GM12891 (cell line): Measurements from ENCODE around the gene SLCO4C1.
A peak's percentile ranks its signal among the peaks of the same experiment; 100 is the strongest.

Experiments
- DNase-seq: peaks from one replicate; pipeline ENCODE4 v3.0.0; 2011; ENCODE audit warnings: low spot score; ENCODE audit not compliant: insufficient read length
- FAIRE-seq: peaks from 2 replicates; lab custom pipeline; 2011; peaks lifted over from hg19 to GRCh38; lab: Jason Lieb, UNC
- PAX5 ChIP-seq: IDR thresholded peaks from 2 replicates; pipeline ENCODE4 v1.6.1; 2011; ENCODE audit warnings: low read length, moderate library complexity, mild to moderate bottlenecking; ENCODE audit not compliant: insufficient read depth, severe bottlenecking
- POLR2A ChIP-seq: IDR thresholded peaks from 2 replicates; pipeline ENCODE4 v1.6.1; 2011; ENCODE audit warnings: low read depth, low read length, control low read depth
- POLR2AphosphoS5 ChIP-seq: IDR thresholded peaks from 2 replicates; pipeline ENCODE4 v1.6.1; 2011; ENCODE audit warnings: low read depth, low read length, control low read depth
- POU2F2 ChIP-seq: IDR thresholded peaks from 2 replicates; pipeline ENCODE4 v1.6.1; 2011; ENCODE audit warnings: low read depth, mild to moderate bottlenecking, control low read depth, low read length, moderate library complexity
- SPI1 ChIP-seq: IDR thresholded peaks from 2 replicates; pipeline ENCODE4 v1.6.1; 2011; ENCODE audit warnings: low read depth, low read length, control low read depth
- TAF1 ChIP-seq: IDR thresholded peaks from 2 replicates; pipeline ENCODE4 v1.6.1; 2011; ENCODE audit warnings: low read depth, low read length, control low read depth

The SLCO4C1 gene

DNA sequence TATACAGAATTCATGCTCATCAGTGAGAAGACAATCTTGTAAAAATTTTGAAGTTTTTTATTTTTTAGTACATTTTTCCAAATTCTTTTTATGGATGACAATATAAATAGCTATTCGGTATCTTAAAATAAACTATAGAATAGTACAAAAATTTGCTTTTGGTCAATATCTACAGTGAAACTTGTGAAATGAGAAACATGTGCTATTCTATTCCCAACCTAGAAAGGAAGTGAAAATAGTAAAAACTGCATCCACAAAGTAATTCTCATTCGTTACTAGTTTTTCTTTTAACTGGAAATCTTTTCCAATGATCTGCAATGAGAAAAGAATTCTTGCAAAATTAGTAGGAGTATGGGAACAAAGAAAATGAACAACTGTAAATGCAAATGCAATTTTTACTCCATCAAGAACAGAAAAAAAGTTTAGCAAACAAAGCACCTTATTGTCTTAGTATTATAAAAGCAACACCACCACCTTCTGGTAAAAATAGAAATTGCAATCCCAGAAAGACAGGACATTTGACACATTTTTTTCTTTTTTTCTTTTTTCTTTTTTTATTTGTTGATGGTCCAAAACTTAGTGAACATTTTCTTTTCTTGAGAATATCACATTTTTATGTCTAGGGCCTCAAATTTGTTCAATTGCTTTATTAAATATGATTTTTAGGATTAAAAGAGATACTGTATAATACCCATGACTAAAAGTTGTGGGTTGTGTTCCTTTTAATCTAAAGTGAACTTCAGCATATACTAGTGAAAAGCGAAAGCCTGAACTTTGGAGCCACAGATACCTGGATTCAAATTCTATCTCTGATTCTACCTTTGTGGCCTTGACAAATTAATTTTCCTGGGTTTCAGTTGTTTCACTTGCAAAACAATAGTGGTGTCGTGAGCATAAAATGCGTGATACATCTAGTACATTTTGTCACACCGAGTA, 72.3 kb downstream of the SLCO4C1 start:
- no peak for DNase-seq
- no peak for FAIRE-seq
- TF ChIP-seq POU2F2 = no peak
- no peak for TF ChIP-seq PAX5
- TF ChIP-seq POLR2AphosphoS5 = no peak
- TF ChIP-seq SPI1 = no peak; the same call in 1 of the 2 replicates

DNA sequence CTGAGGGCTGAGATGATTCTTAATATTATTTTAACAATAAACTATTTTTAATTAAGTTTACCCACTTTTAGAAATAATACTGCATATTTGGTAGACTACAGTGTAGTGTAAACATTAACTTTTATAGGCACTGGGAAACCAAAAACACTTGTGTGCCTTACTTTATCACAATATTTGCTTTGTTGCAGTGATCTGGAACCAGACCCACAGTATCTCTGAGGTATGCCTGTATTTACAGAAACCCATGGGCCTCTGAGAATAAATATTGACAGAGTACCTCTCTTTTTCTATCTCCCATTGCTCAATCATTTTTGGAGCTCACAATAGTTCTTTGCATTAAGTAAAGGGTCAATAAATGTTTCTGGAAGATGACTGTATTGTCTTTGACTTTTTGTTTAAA, 73.3 kb downstream of the SLCO4C1 start:
- FAIRE-seq (no peak), DNase-seq (no peak)
- TF ChIP-seq POLR2AphosphoS5 (no peak), POLR2A (no peak), SPI1 (no peak), PAX5 (no peak), POU2F2 (no peak), TAF1 (no peak)

DNA sequence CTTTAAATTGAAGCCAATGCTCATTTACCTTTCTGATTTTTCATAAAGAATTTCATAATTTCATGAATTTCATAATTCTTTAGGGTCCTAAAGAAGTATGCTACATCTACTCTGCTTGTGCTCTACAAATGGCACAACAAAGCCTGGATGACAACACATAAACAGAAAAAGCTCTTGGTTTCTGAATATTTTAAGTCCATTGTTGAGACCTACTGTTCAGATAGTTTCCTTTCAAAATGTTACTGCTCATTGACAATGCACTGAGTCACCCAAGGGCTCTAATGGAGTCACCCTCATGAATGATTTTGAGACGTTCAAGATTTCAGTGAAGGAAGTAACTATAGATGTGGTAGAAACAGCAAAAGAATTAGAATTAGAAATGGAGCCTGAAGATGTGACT, 74.1 kb downstream of the SLCO4C1 start:
- FAIRE-seq = no peak
- DNase-seq = no peak
- TF ChIP-seq TAF1 (no peak), POU2F2 (no peak), SPI1 (no peak), POLR2AphosphoS5 (no peak)

DNA sequence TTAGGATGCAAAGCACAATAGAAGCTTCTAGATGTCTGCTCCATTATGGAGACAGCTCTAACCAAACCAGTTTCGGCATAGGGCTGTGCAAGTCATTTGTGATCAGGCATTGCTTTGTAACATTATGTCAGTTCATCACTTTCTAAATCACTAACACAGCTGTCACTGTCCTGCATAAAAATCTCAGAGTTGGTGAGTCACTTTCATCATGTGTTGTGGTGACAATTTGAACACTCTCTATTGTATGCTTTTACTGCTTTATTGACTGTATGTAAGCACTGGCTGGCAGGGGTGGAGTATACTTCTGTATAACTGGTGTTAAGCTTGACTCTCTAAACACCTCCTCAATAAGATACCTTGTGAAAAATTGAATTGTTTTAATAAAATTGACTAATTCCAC, 77.9 kb downstream of the SLCO4C1 start:
- no peak for TF ChIP-seq TAF1
- no peak for TF ChIP-seq SPI1
- no peak for TF ChIP-seq PAX5
- no peak for TF ChIP-seq POU2F2
- TF ChIP-seq POLR2AphosphoS5 = no peak
- no peak for TF ChIP-seq POLR2A
- FAIRE-seq (peak; percentile 26), DNase-seq (no peak)

DNA sequence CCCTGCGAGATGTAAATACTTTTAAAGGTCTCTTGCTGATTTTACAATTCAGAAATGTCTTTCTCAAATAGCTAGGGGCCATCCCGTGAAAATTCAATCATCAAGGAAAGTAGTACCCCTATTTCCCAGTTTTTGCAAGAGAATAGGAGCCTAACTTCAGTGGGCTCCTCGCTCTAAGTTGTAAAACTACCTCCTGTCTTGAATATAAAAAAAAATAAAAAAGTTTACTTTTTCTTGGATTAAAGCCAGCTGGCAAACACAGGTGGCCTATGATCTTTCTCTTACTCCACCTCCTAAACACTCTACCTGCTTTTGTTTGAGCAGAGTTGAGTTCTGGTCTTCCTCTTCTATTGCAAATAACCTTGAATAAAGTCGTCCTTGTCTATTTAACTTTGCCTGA, 79.4 kb downstream of the SLCO4C1 start:
- FAIRE-seq (no peak), DNase-seq (no peak)
- TF ChIP-seq POLR2A (no peak), PAX5 (no peak), TAF1 (no peak), SPI1 (no peak), POU2F2 (no peak), POLR2AphosphoS5 (no peak)

DNA sequence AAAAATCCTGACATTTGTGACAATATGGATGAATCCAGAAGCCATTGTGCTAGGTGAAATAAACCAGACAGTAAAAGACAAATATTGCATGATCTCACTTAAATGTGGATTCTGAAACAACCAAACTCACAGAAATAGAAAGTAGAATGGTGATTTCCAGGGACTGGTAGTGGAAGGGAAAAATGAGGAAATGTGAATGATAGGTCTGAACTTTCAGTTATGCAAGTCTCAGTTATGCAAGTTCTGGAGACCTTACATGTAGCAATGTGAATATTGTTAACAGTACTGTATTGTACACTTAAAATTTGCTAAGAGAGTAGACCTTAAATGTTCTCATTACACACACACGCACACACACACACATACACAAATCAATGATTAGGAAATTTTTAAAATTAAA, 84.9 kb downstream of the SLCO4C1 start:
- DNase-seq (no peak), FAIRE-seq (no peak)
- TF ChIP-seq POLR2A = no peak
- TF ChIP-seq SPI1 = peak; percentile 74

DNA sequence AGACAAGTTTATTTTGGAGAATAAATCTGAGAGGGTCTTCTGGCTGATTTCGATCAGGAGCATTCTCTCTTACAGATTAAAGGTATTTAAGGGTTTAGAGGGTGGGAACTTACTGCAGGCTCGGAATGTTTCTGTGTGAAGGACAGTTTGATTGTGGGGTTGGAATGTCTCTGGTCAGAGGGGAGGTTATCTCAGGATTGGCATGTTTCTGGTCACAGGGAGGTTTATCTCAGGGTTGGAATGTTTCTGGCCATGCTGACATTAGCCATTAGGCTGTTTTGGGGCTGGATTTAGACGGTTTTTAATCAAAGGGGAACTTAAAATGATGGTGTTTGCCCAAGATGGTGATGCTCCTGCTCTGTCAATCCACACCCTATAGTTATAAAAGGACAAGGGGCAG, 95.2 kb downstream of the SLCO4C1 start:
- FAIRE-seq = no peak
- no peak for DNase-seq
- no peak for TF ChIP-seq TAF1
- no peak for TF ChIP-seq SPI1
- TF ChIP-seq POLR2AphosphoS5 = no peak
- no peak for TF ChIP-seq POU2F2
- no peak for TF ChIP-seq POLR2A
- TF ChIP-seq PAX5 = no peak

DNA sequence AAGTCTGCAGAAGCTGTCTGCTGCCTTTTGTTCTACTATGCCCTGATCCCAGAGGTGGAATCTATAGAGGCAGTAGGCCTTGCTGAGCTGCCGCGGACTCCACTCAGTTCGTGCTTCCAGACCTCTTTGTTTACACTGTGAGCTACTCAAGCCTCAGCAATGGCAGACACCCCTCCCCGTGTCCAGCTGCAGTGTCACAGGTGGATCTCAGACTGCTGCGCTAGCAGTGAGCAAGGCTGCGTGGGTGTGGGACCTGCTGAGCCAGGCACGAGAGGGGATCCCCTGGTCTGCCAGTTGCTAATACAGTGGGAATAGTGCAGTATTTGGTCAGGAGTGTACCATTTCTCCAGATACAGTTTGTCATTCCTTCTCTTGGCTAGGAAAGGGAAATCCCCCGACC, 99.6 kb downstream of the SLCO4C1 start:
- no peak for FAIRE-seq
- TF ChIP-seq POU2F2 (no peak), POLR2AphosphoS5 (no peak), SPI1 (no peak), POLR2A (no peak), PAX5 (no peak), TAF1 (no peak)
- no peak for DNase-seq
